NCI-H1092 (cell line): Measurements from ENCODE around the gene TTPAL.

Source experiments
- DNase-seq: peaks from one replicate; lab custom pipeline; 2025; lab: John Stamatoyannopoulos, UW

Gene TTPAL, protein sequence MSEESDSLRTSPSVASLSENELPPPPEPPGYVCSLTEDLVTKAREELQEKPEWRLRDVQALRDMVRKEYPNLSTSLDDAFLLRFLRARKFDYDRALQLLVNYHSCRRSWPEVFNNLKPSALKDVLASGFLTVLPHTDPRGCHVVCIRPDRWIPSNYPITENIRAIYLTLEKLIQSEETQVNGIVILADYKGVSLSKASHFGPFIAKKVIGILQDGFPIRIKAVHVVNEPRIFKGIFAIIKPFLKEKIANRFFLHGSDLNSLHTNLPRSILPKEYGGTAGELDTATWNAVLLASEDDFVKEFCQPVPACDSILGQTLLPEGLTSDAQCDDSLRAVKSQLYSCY

DNA sequence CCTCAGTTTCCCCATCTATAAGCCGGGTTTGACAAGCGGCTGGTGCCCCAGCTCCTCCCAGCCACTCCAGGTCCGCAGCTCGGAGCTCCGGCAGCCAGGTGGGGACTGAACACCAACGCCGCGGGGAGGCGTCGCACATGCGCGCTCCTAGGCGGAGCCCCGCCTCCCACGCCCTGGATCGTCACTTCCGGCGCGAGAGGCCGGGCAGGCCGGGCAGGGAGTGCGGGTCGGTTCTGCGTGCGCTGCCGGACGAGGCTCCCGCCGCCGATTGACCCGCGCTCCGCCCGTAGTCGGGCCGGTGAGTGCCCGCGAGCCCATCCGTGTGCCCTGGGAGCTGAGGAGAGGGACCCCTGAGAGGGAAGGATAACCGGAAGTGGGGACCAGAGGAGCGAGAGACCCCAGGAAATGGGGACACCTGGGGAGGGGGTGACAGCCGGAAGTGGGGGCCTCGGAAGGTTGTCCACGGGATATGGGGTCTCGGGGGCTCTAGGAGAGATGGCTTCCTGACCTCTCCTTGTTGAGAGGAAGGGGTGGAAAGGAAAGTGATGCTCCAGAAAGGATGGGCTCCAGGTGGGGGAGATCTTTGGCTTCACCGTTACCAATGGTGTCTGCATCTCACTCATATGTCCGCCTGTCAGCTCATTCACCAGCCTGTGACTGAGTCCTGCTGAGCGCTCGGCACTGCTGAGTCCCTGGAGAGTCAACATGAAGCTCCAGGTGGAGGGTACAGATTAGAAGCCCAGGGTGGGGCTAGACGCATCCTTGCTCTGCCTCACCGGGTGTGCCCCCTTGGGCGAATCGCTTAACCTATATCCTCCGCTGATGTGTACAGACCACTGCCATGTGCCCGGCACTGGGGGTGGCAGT lies at the start of gene TTPAL:
TSS of gene TTPAL (plus strand) at position 181 of the 867 bp plus-strand sequence. CDS start 4,126 bp downstream, outside the sequence.
- peak; percentile 87 for DNase-seq

DNA sequence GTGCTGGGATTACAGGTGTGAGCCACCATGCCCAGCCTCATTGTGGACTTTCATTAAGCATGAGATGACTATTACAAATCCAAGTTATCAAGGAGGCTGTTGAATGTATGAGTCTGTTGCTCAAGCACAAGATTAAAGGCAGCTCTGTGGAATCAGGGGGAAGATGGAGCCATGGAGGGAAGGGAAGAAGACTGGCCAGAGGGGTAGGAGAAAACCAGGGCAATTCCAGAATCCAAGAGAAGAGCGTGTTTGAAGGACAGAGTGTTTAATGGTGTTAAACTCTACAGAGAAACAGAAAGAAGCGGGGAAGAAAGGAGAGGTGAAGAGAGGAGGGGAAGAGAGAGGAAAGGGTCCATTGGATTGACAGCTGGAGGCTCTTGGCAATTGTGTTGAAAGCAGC lies 49.8 kb upstream of the TTPAL start:
- no peak for DNase-seq

DNA sequence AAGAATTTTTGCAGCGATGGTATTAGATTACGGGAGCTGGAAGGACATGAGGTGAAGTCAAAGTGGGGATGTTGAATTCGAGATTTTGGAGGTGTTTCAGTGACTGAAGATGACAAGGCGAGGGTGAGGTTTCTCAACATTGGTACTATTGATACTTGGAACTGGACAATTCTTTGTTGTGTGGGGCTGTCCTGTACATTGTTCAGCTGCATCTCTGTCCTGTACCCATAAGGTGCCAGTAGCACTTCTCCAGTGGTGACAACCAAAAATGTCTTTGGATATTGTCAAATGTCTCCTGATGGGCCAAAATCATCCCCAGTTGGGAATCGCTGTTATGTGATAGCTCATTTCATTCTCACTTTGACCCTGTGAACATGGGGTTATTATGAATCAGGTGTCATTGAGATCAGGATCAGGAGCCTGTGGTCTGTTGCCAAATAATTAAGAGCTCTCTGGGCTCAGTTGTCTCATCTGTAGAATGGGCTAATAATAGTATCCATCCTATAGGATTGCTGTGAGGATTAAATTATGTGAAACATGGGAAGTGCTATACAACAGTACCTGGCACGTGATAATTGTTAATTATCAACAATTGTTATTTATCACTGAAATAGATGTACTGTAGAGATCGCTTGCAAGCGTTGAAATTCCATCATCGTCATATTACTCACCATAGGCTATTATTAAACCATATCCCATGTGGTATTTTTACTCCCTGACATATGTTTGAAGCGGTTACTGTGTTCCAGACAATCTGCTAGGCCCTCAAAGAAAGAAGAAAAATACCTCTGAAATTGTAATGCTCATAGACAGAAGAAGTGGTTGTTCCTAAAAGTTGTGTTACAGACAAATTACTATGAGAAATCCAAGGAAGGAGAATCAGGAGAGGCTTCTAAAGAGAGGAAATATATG lies 48.5 kb upstream of the TTPAL start:
- DNase-seq = no peak

DNA sequence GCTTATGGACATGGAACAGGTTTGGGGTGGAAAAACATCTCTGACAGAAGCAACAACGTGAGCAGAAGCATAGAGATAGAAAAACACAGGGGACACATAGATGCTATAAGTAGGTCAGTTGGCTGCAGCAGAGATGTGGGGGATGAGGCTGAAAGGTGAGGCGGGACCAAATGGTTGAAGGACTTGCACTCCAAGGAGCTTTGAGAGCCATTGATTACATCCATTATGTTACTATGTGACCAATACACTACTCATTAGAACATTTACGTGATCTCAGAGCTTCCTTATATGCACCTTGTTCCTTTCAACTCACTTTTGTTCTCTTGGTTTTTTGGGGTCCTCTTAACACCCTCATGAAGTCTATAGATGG lies 47.9 kb upstream of the TTPAL start:
- DNase-seq = no peak

DNA sequence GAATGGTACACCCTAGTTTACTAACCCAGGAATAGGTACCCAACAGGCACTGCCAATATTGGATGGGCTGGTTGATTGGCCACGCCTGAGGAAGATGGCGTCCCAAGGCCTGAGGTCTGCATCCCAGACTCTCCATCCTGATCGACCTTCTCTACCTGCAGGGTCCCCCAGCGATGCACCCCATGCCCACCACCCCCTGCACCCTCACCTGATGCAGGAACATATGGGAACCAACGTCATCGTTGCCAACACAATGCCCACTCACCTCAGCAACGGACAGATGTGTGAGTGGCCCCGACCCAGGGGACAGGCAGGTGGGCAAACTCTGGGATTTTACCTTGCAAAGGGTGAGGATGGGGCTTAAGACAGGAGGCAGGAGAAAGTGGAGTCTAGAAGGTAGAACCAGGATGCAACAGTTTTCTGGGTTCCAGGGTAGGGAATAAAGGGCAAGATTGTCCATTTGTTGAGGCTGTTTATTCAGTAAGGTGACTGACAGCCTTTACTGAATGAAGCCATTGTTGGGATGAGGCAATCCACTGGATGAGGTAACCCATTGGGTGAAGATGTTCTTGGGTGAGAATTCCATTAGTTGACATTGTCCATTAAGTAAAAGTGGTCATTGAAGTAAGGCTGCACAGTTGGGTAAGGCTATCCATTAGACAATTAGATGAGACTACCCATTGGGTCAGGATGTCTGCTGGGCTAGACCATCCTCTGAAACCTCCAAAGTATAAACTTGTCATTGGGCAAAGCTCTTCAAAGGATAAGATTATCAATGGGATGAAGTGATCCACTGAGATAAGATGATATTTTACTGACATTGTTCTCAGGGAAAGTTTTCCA lies 47.3 kb upstream of the TTPAL start:
- no peak for DNase-seq

GRCh38 chr20:44429017-44429339 lies 46.7 kb upstream of the TTPAL start:
- DNase-seq = no peak

DNA sequence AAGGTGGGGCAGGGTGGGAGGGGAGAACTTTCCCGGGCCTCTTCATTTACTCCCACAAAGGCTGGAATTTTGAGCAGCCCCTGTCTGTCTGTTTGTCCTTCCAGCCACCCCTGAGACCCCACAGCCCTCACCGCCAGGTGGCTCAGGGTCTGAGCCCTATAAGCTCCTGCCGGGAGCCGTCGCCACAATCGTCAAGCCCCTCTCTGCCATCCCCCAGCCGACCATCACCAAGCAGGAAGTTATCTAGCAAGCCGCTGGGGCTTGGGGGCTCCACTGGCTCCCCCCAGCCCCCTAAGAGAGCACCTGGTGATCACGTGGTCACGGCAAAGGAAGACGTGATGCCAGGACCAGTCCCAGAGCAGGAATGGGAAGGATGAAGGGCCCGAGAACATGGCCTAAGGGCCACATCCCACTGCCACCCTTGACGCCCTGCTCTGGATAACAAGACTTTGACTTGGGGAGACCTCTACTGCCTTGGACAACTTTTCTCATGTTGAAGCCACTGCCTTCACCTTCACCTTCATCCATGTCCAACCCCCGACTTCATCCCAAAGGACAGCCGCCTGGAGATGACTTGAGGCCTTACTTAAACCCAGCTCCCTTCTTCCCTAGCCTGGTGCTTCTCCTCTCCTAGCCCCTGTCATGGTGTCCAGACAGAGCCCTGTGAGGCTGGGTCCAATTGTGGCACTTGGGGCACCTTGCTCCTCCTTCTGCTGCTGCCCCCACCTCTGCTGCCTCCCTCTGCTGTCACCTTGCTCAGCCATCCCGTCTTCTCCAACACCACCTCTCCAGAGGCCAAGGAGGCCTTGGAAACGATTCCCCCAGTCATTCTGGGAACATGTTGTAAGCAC lies 46.0 kb upstream of the TTPAL start:
- no peak for DNase-seq

- DNase-seq = no peak
Measured at GRCh38 chr20:44430270-44431065, 45.2 kb upstream of the TTPAL start.

DNA sequence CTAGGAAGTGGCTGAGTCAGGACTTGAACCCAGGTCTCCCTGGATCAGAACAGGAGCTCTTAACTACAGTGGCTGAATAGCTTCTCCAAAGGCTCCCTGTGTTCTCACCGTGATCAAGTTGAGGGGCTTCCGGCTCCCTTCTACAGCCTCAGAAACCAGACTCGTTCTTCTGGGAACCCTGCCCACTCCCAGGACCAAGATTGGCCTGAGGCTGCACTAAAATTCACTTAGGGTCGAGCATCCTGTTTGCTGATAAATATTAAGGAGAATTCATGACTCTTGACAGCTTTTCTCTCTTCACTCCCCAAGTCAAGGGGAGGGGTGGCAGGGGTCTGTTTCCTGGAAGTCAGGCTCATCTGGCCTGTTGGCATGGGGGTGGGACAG lies 44.6 kb upstream of the TTPAL start:
- no peak for DNase-seq

GRCh38 chr20:44431502-44432234 lies 44.0 kb upstream of the TTPAL start:
- DNase-seq = no peak

DNA sequence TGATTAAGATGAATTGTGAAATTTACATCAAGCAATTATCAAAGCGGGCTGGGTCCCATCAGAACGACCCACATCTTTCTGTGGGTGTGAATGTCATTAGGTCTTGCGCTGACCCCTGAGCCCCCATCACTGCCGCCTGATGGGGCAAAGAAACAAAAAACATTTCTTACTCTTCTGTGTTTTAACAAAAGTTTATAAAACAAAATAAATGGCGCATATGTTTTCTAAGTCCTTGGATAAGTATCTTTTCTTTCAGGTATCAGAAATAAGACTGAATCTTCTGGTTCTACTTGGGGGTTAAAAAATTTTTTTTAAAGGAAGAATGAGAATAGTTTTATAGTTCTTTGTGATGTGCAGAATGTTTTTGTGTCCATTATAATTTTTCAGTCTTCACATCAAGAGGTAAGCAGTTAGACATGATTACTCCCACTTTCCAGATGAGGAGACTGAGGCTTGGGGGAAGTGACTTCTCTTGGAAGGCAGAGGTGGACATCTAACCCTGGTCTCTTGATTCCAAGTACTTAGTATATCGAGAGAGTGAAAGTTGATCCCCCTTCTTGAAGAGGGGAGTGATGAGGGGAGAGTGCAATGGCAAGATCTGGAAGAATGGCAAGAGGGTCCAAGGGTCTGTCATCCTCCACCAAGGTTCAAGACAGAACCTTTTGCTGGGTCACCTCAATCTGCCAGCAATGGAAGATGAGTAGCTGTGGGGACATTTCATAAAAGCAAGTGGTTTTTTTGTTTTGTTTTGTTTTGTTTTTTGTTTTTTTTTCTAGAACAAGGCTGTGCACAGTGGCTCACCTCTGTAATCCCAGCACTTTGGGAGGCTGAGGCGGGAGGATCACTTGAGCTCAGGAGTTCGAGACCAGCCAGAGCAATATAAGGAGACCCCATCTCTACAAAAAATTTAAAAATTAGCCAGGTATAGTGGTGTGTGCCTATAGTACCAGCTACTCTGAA lies 42.8 kb upstream of the TTPAL start:
- DNase-seq = no peak

DNA sequence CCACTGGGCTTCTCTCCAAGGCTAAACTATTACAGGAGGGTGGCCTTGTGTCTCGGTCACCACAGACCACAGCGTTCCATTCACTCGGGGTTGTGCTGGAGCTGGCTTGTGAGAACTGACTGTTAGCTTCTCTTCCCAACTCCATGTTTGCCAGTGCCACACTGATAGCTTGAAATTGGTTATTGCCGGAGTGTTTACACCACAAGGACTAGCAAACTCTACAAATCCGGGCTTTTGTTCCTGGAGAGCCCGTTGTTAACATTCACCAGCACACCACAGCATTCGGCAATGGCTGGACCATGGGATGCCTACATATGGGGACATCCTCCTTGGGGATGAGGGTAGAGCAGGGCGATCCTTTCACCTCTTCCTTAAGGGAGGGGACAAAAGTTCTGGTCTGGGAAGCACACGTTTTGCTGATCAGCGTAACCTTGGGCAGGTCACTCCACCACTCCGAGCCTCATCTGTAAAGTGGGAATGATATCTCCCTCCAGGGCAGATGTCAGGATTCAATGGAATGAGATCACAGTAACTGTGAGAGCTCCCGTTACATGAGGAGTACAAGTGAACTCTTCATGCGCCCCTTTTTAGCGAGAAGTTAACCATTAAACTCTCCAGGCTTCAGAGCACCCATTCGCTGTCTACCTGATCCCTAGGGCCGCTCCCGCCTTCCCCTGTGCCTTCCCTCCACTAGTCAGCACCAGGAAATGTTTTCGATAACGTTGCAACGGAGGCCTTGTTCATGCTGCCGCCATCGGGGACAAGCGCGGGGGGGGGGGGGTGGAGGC lies 41.7 kb upstream of the TTPAL start:
- no peak for DNase-seq

- DNase-seq = no peak
Measured at GRCh38 chr20:44435630-44436335, 39.9 kb upstream of the TTPAL start.

DNA sequence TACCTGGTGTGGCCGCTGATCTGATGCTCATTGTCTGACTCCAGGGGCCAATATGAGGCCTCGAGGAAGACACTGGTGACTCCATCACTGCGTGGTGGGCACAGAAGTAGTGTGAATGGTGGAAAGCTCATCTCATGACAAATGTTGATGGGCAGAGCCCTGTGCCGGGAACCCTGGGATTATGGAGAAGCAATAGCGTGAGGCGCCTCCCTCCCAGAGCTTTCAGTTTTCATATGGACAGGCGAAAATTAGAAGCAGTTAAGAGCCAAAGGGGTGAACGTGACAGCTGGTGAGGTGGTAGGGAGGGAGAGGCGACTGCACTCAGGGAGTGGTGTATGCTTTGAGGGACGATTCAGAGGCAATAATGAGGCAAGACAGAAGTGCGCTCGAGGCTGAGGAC lies 39.3 kb upstream of the TTPAL start:
- DNase-seq = no peak

DNA sequence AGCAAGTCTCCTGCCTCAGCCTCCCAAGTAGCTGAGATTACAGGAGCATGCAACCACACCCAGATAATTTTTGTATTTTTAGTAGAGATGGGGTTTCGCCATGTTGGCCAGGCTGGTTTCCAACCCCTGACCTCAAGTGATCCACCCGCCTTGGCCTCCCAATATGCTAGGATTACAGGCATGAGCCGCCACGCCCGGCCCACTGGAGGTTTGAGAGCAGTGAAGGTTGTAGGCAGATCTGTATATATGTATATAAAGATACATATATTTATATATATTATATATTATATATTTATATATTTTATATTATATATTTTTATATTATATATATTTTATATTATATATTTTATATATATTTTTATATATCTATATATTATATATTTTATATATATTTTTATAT lies 38.2 kb upstream of the TTPAL start:
- DNase-seq = no peak

DNA sequence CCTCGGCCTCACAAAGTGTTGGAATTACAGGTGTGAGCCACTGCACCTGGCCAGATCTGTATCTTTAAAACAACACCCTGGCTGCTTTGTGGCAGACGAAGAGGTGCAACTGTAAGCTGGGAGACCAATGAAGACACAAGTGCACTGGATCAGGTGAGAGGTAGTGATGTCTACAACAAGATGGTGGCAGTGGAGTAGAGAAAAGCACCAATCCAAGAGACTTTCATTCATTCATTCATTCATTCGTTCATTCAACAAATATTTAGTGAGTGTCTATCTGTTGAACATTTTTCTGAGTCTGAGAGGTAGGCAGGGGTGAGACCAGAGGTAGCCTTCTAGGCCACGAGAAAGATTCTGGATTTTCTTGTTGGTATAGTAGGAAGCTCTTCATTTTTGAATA lies 36.9 kb upstream of the TTPAL start:
- DNase-seq = no peak
